Measurements from ENCODE around the gene CDH12.
"Not testable (repeated sequence)": the region's sequence is repeated elsewhere in the genome, so short reads cannot be mapped to it uniquely, and the experiment has no call there.

Gene CDH12

GRCh38 chr5:22344000-22344399 is 509.1 kb downstream of the CDH12 start:
- TF ChIP-seq GATA1 (IDR thresholded peaks at IDR 0.05; ENCODE audit: low read depth, low read length) (no peak), POLR2A (IDR thresholded peaks at IDR 0.05; ENCODE audit: low read length) (no peak)
- DNase-seq: no peak

- no peak for TF ChIP-seq POLR2A (IDR thresholded peaks at IDR 0.05; ENCODE audit: low read length)
- TF ChIP-seq GATA1 (IDR thresholded peaks at IDR 0.05; ENCODE audit: low read depth, low read length): no peak
- no peak for DNase-seq
These were observed 511.7 kb downstream of the CDH12 start for GRCh38 chr5:22341406-22341805.

GRCh38 chr5:22332949-22333348 is 520.2 kb downstream of the CDH12 start:
- DNase-seq: not testable (repeated sequence)

- DNase-seq: no peak
- TF ChIP-seq POLR2A (IDR thresholded peaks at IDR 0.05; ENCODE audit: low read length): no peak
- TF ChIP-seq GATA1 (IDR thresholded peaks at IDR 0.05; ENCODE audit: low read depth, low read length): no peak
These were observed 523.5 kb downstream of the CDH12 start for GRCh38 chr5:22329683-22330082.

GRCh38 chr5:22319798-22320197 is 533.3 kb downstream of the CDH12 start:
- DNase-seq: no peak

GRCh38 chr5:22316294-22316693 is 536.9 kb downstream of the CDH12 start:
- no peak for DNase-seq
- TF ChIP-seq GATA1 (IDR thresholded peaks at IDR 0.05; ENCODE audit: low read depth, low read length): no peak
- TF ChIP-seq POLR2A (IDR thresholded peaks at IDR 0.05; ENCODE audit: low read length): no peak

More at GRCh38 chr5:22319798-22320197, 533.3 kb downstream of the CDH12 start:
- TF ChIP-seq POLR2A (IDR thresholded peaks at IDR 0.05; ENCODE audit: low read length) (no peak), GATA1 (IDR thresholded peaks at IDR 0.05; ENCODE audit: low read depth, low read length) (no peak)

- not testable (repeated sequence) for DNase-seq
These were observed 538.1 kb downstream of the CDH12 start for GRCh38 chr5:22315052-22315451.

- no peak for DNase-seq
- TF ChIP-seq POLR2A (IDR thresholded peaks at IDR 0.05; ENCODE audit: low read length) (no peak), GATA1 (IDR thresholded peaks at IDR 0.05; ENCODE audit: low read depth, low read length) (no peak)
These were observed 538.6 kb downstream of the CDH12 start for GRCh38 chr5:22314548-22314947.

- no peak for DNase-seq
- TF ChIP-seq POLR2A (IDR thresholded peaks at IDR 0.05; ENCODE audit: low read length) (no peak), GATA1 (IDR thresholded peaks at IDR 0.05; ENCODE audit: low read depth, low read length) (no peak)
These were observed 547.1 kb downstream of the CDH12 start for GRCh38 chr5:22306011-22306410.

GRCh38 chr5:22295832-22296231 is 557.3 kb downstream of the CDH12 start:
- DNase-seq: no peak
- TF ChIP-seq POLR2A (IDR thresholded peaks at IDR 0.05; ENCODE audit: low read length): no peak
- TF ChIP-seq GATA1 (IDR thresholded peaks at IDR 0.05; ENCODE audit: low read depth, low read length): no peak

- no peak for TF ChIP-seq POLR2A (IDR thresholded peaks at IDR 0.05; ENCODE audit: low read length)
- no peak for TF ChIP-seq GATA1 (IDR thresholded peaks at IDR 0.05; ENCODE audit: low read depth, low read length)
These were observed 560.0 kb downstream of the CDH12 start for GRCh38 chr5:22293147-22293546.

GRCh38 chr5:22278164-22278563 is 575.0 kb downstream of the CDH12 start:
- TF ChIP-seq POLR2A (IDR thresholded peaks at IDR 0.05; ENCODE audit: low read length) (no peak), GATA1 (IDR thresholded peaks at IDR 0.05; ENCODE audit: low read depth, low read length) (no peak)
- DNase-seq: no peak

More at GRCh38 chr5:22293147-22293546, 560.0 kb downstream of the CDH12 start:
- no peak for DNase-seq

- no peak for DNase-seq
- TF ChIP-seq POLR2A (IDR thresholded peaks at IDR 0.05; ENCODE audit: low read length): no peak
- TF ChIP-seq GATA1 (IDR thresholded peaks at IDR 0.05; ENCODE audit: low read depth, low read length): no peak
These were observed 576.1 kb downstream of the CDH12 start for GRCh38 chr5:22277006-22277405.

- not testable (repeated sequence) for DNase-seq
These were observed 587.3 kb downstream of the CDH12 start for GRCh38 chr5:22265855-22266254.

- TF ChIP-seq POLR2A (IDR thresholded peaks at IDR 0.05; ENCODE audit: low read length): no peak
- no peak for TF ChIP-seq GATA1 (IDR thresholded peaks at IDR 0.05; ENCODE audit: low read depth, low read length)
- no peak for DNase-seq
These were observed 595.0 kb downstream of the CDH12 start for GRCh38 chr5:22258139-22258538.

- no peak for DNase-seq
- TF ChIP-seq POLR2A (IDR thresholded peaks at IDR 0.05; ENCODE audit: low read length) (no peak), GATA1 (IDR thresholded peaks at IDR 0.05; ENCODE audit: low read depth, low read length) (no peak)
These were observed 602.6 kb downstream of the CDH12 start for GRCh38 chr5:22250528-22250927.

All from erythroblast (primary cell).